Liver (tissue), 9 donors: ENCODE data around the gene STAT6. TPM values are rescaled to one million over a fixed set of nuclear protein-coding genes. Genes with fewer than 3 reads are reported as not detected.

Source experiments
- DNase-seq: peaks from one replicate; pipeline ENCODE4 v3.0.0-alpha.2; 2017; ENCODE audit warnings: low spot score
- H3K27ac ChIP-seq, 2 donors: one replicate each; pipeline ENCODE4 v1.7.0; 2013; ENCODE audit warnings: inconsistent platforms in 2 of 2, low read length in 2 of 2, control low read depth in 1 of 2, low read depth in 1 of 2, mild to moderate bottlenecking in 1 of 2
- H3K27me3 ChIP-seq, 4 donors: one replicate each; pipeline versions ENCODE4 v1.6.1 to v1.7.0; 2013; ENCODE audit warnings: low read length in 3 of 4, inconsistent platforms in 1 of 4, mild to moderate bottlenecking in 1 of 4, moderate library complexity in 1 of 4; ENCODE audit not compliant: control insufficient read depth in 4 of 4, insufficient read depth in 4 of 4
- H3K36me3 ChIP-seq, 4 donors: one replicate each; pipeline versions ENCODE4 v1.6.1 to v1.7.0; 2013; ENCODE audit warnings: low read length in 3 of 4, mild to moderate bottlenecking in 3 of 4, low read depth in 1 of 4, moderate library complexity in 1 of 4; ENCODE audit not compliant: control insufficient read depth in 4 of 4, insufficient read depth in 3 of 4
- H3K4me1 ChIP-seq, 4 donors: one replicate each; pipeline versions ENCODE4 v1.6.1 to v1.7.0; 2013; ENCODE audit warnings: low read length in 3 of 4, mild to moderate bottlenecking in 3 of 4, moderate library complexity in 1 of 4; ENCODE audit not compliant: control insufficient read depth in 4 of 4, insufficient read depth in 4 of 4
- H3K4me3 ChIP-seq, 3 donors: one replicate each; pipeline versions ENCODE4 v1.6.1 to v1.7.0; 2013; ENCODE audit warnings: low read length in 3 of 3, control low read depth in 1 of 3, low read depth in 1 of 3, mild to moderate bottlenecking in 1 of 3
- H3K9ac ChIP-seq, 2 donors: one replicate each; pipeline ENCODE4 v1.7.0; 2013; ENCODE audit warnings: low read length in 2 of 2, mild to moderate bottlenecking in 2 of 2, moderate library complexity in 2 of 2, control low read depth in 1 of 2, low read depth in 1 of 2
- H3K9me3 ChIP-seq, 4 donors: one replicate each; pipeline versions ENCODE4 v1.6.1 to v1.7.0; 2013; ENCODE audit warnings: low read length in 3 of 4; ENCODE audit not compliant: control insufficient read depth in 4 of 4
- CTCF ChIP-seq: fragments of 150-350 bp; IDR thresholded peaks from 2 replicates; pipeline ENCODE4 v1.5.1; 2017; ENCODE audit warnings: improper control_type of control experiment, low read depth, low read length; ENCODE audit not compliant: missing input control
- EGR1 ChIP-seq, 2 donors: IDR thresholded peaks; 2 replicates each; pipeline ENCODE4 v1.6.1; 2016 to 2018; ENCODE audit warnings: antibody characterized with exemption in 2 of 2, low read depth in 2 of 2
- FOXA1 ChIP-seq: IDR thresholded peaks from 2 replicates; pipeline ENCODE4 v1.6.1; 2016; ENCODE audit warnings: antibody characterized with exemption
- FOXA2 ChIP-seq: IDR thresholded peaks from 2 replicates; pipeline ENCODE4 v1.6.1; 2016; ENCODE audit warnings: antibody characterized with exemption
- GABPA ChIP-seq, 2 donors: IDR thresholded peaks in 1 of 2; conservative IDR thresholded peaks in 1 of 2; 2 replicates each; pipeline ENCODE4 v1.6.1; 2016; ENCODE audit warnings: antibody characterized with exemption in 2 of 2, mild to moderate bottlenecking in 1 of 2, moderate library complexity in 1 of 2
- HNF4A ChIP-seq, 2 donors: conservative IDR thresholded peaks; 2 replicates each; pipeline ENCODE4 v1.6.1; 2016; ENCODE audit warnings: antibody characterized with exemption in 2 of 2, mild to moderate bottlenecking in 2 of 2
- HNF4G ChIP-seq: IDR thresholded peaks from 2 replicates; pipeline ENCODE4 v1.6.1; 2016; ENCODE audit warnings: antibody characterized with exemption
- JUND ChIP-seq, 2 donors: IDR thresholded peaks; 2 replicates each; pipeline ENCODE4 v1.6.1; 2016; ENCODE audit warnings: antibody characterized with exemption in 2 of 2
- MAX ChIP-seq: IDR thresholded peaks from 2 replicates; pipeline ENCODE4 v1.6.1; 2016; ENCODE audit warnings: antibody characterized with exemption
- NR2F2 ChIP-seq: IDR thresholded peaks from 2 replicates; pipeline ENCODE4 v1.6.1; 2016; ENCODE audit warnings: antibody characterized with exemption
- RAD21 ChIP-seq, 2 donors: IDR thresholded peaks; 2 replicates each; pipeline ENCODE4 v1.6.1; 2016; ENCODE audit warnings: antibody characterized with exemption in 2 of 2, mild to moderate bottlenecking in 2 of 2
- RXRA ChIP-seq, 2 donors: IDR thresholded peaks; 2 replicates each; pipeline ENCODE4 v1.6.1; 2017 to 2018; ENCODE audit warnings: antibody characterized with exemption in 2 of 2, mild to moderate bottlenecking in 1 of 2
- SP1 ChIP-seq: IDR thresholded peaks from 2 replicates; pipeline ENCODE4 v1.6.1; 2018; ENCODE audit warnings: antibody characterized with exemption, mild to moderate bottlenecking
- TAF1 ChIP-seq: conservative IDR thresholded peaks from 2 replicates; pipeline ENCODE4 v1.6.1; 2016; ENCODE audit warnings: antibody characterized with exemption, mild to moderate bottlenecking
- YY1 ChIP-seq: IDR thresholded peaks from 2 replicates; pipeline ENCODE4 v1.6.1; 2016; ENCODE audit warnings: antibody characterized with exemption, mild to moderate bottlenecking
- ZBTB33 ChIP-seq: IDR thresholded peaks from 2 replicates; pipeline ENCODE4 v1.6.1; 2016; ENCODE audit warnings: antibody characterized with exemption
- WGBS: extraction: QIAGEN DNeasy Blood & Tissue Kit; methylation state at CpG from one replicate; pipeline ENCODE4 v1.1.7; 2013; 5-methylcytosine and 5-hydroxymethylcytosine counted together
- polyA plus RNA-seq, 2 donors: library from polyadenylated mRNA; stranded (reverse) in 1 of 2; unstranded in 1 of 2; fragments of 200-250 nt in 1 of 2; fragments of >200 nt in 1 of 2; fragmentation: Nextera tagmentation in 1 of 2; extraction: Ambion mirVana in 1 of 2; gene quantifications; one replicate each; pipeline versions ENCODE4 v1.2.1 to v1.2.3, GENCODE V29; 2013 to 2015
- total RNA-seq, 2 donors: library from RNA; depleted of rRNA; stranded (reverse); fragments of >200 nt; gene quantifications; one replicate each; pipeline ENCODE4 v1.2.3, GENCODE V29; 2014
- TF ChIP-seq, protein P1 (sequence below): IDR thresholded peaks from 2 replicates; pipeline ENCODE4 v1.6.1; 2016; ENCODE audit warnings: antibody characterized with exemption, mild to moderate bottlenecking
- TF ChIP-seq, protein P2 (sequence below): IDR thresholded peaks from 2 replicates; pipeline ENCODE4 v1.6.1; 2016; ENCODE audit warnings: antibody characterized with exemption
- donor health status: healthy.
- donor health status: healthy.
- donor health status: healthy.
- donor health status: healthy.
- donor health status: healthy.

Gene STAT6
- total and polyA plus RNA-seq, 4 donors, result 27.4 to 57.4 (median 43.6) TPM

DNA sequence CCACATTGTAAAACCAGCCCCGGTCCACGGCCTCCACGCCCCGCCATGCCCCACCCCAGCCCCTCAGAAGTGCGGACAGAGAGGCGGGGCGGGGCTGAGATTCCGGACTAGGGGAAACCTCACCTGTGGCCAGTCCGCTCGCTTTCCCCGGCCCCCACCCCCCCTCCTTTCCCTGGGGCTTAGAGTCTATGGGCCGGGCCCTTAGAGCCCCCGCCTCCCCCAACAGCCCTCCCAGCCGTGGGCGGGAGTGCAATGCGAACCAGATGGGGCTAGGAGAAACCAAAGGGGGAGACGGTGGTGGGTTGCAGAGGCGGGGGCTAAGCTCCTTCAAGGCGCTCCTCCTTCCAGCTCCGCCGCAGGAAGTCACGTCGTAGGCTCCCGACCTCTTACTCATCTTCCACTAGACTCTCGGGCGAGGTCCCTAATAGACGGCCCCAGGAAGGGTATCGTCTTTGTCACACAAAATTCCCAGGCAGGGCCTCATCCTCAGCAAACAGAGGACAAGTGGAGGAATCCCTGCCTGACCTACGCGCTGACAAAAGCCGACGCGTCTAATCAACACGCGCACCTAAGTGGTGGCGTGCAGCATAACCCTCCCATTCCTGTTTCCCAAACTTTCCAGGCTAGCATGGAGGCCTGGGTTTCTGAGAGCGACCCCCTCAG, 23.3 kb downstream of the STAT6 start:
- H3K36me3 ChIP-seq, result peaks cover 7 to 15% (median 9%) of the 10 kb centered on the region in 4 donors
- TF ChIP-seq TAF1 (no peak), HNF4A (conservative IDR thresholded peaks at IDR 0.05) (peak in 1 of 2 donors; percentile 13), CTCF (no peak), FOXA1 (no peak), JUND (IDR thresholded peaks at IDR 0.05) (peak in 1 of 2 donors; percentile 1), RAD21 (IDR thresholded peaks at IDR 0.05) (no peak), MAX (no peak), HNF4G (no peak), NR2F2 (no peak), ZBTB33 (no peak), RXRA (IDR thresholded peaks at IDR 0.05) (no peak), GABPA (IDR thresholded peaks at IDR 0.05 in 1 of 2, conservative IDR thresholded peaks at IDR 0.05 in 1 of 2) (no peak), EGR1 (IDR thresholded peaks at IDR 0.05; ENCODE audit: low read depth in 2 of 2) (peak in 1 of 2 donors; percentile 46), FOXA2 (no peak), SP1 (no peak), YY1 (no peak)
- TF ChIP-seq, protein P1, sequence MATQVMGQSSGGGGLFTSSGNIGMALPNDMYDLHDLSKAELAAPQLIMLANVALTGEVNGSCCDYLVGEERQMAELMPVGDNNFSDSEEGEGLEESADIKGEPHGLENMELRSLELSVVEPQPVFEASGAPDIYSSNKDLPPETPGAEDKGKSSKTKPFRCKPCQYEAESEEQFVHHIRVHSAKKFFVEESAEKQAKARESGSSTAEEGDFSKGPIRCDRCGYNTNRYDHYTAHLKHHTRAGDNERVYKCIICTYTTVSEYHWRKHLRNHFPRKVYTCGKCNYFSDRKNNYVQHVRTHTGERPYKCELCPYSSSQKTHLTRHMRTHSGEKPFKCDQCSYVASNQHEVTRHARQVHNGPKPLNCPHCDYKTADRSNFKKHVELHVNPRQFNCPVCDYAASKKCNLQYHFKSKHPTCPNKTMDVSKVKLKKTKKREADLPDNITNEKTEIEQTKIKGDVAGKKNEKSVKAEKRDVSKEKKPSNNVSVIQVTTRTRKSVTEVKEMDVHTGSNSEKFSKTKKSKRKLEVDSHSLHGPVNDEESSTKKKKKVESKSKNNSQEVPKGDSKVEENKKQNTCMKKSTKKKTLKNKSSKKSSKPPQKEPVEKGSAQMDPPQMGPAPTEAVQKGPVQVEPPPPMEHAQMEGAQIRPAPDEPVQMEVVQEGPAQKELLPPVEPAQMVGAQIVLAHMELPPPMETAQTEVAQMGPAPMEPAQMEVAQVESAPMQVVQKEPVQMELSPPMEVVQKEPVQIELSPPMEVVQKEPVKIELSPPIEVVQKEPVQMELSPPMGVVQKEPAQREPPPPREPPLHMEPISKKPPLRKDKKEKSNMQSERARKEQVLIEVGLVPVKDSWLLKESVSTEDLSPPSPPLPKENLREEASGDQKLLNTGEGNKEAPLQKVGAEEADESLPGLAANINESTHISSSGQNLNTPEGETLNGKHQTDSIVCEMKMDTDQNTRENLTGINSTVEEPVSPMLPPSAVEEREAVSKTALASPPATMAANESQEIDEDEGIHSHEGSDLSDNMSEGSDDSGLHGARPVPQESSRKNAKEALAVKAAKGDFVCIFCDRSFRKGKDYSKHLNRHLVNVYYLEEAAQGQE, result no peak
- TF ChIP-seq, protein P2, sequence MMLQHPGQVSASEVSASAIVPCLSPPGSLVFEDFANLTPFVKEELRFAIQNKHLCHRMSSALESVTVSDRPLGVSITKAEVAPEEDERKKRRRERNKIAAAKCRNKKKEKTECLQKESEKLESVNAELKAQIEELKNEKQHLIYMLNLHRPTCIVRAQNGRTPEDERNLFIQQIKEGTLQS, result no peak
- no peaks in the 10 kb centered on the region for H3K9me3 ChIP-seq
- peak overlapping the region; percentile 13 to 90 for H3K9ac ChIP-seq
- H3K27ac ChIP-seq, result peak overlapping the region; percentile 96 to 100
- H3K4me1 ChIP-seq, result peaks cover 5 to 39% (median 21%) of the 10 kb centered on the region in 4 donors
- peak overlapping the region; percentile 41 to 81 (median 73) for H3K4me3 ChIP-seq
- H3K27me3 ChIP-seq, result no peaks in the 10 kb centered on the region
- 3% methylated on average over 37 of the region's 37 CpGs for WGBS
- DNase-seq, result peak; percentile 73
